Glutamatergic neuron (in vitro differentiated cells): ENCODE results near the gene ADGRD1. TPM values are rescaled to one million over a fixed set of nuclear protein-coding genes. Genes with fewer than 3 reads are reported as not detected.

Experiments
- DNase-seq: peaks from one replicate; pipeline ENCODE4 v3.0.0; 2022
- H3K27ac Mint-ChIP-seq: one replicate; pipeline ENCODE4 v1.8.0; 2020; ENCODE audit warnings: mild to moderate bottlenecking, mixed read lengths, inconsistent platforms; ENCODE audit not compliant: unreplicated experiment
- H3K27me3 Mint-ChIP-seq: one replicate; pipeline ENCODE4 v1.8.0; 2020; ENCODE audit warnings: mild to moderate bottlenecking, moderate library complexity, mixed read lengths, inconsistent platforms; ENCODE audit not compliant: unreplicated experiment
- H3K36me3 Mint-ChIP-seq: one replicate; pipeline ENCODE4 v1.8.0; 2020; ENCODE audit warnings: mild to moderate bottlenecking, mixed read lengths, inconsistent platforms; ENCODE audit not compliant: unreplicated experiment
- H3K4me1 Mint-ChIP-seq: one replicate; pipeline ENCODE4 v1.8.0; 2020; ENCODE audit warnings: mild to moderate bottlenecking, low read depth, mixed read lengths, inconsistent platforms; ENCODE audit not compliant: unreplicated experiment
- H3K4me3 Mint-ChIP-seq: one replicate; pipeline ENCODE4 v1.8.0; 2020; ENCODE audit warnings: mild to moderate bottlenecking, mixed read lengths, inconsistent platforms; ENCODE audit not compliant: unreplicated experiment
- H3K9me3 Mint-ChIP-seq: one replicate; pipeline ENCODE4 v1.8.0; 2020; ENCODE audit warnings: mild to moderate bottlenecking, moderate library complexity, mixed read lengths, inconsistent platforms; ENCODE audit not compliant: unreplicated experiment
- total RNA-seq: library from RNA; stranded (reverse); fragmentation: NEBNext Ultra II Directional; extraction: Animal tissue kit (Norgen Biotek cat#: 25700); gene quantifications from one replicate; pipeline ENCODE4 v1.2.1, GENCODE V29; 2021; ENCODE audit not compliant: unreplicated experiment
- TF ChIP-seq, protein P1 (sequence below): fragments of 200-600 bp; sonication (generic); IDR thresholded peaks from one replicate; pipeline ENCODE4 v1.5.0; 2021; ENCODE audit not compliant: partially characterized antibody, unreplicated experiment

ADGRD1 gene
- total RNA-seq, 1 donor from 2014 or later, result 0.96 TPM

DNA sequence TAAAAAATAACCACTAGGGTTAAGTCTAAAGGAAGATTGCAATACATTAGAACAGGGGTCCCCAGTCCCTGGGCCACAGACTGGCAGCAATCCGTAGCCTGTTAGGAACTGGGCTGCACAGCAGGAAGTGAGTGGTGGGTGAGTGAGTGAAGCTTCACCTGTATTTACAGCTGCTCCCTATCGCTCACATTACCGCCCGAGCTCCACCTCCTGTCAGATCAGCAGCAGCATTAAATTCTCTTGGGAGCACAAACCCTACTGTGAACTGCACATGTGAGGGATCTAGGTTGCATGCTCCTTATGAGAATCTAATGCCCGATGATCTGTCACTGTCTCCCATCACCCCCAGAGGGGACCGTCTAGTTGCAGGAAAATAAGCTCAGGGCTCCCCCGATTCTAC lies 15.5 kb downstream of the ADGRD1 start:
- DNase-seq, result no peak

DNA sequence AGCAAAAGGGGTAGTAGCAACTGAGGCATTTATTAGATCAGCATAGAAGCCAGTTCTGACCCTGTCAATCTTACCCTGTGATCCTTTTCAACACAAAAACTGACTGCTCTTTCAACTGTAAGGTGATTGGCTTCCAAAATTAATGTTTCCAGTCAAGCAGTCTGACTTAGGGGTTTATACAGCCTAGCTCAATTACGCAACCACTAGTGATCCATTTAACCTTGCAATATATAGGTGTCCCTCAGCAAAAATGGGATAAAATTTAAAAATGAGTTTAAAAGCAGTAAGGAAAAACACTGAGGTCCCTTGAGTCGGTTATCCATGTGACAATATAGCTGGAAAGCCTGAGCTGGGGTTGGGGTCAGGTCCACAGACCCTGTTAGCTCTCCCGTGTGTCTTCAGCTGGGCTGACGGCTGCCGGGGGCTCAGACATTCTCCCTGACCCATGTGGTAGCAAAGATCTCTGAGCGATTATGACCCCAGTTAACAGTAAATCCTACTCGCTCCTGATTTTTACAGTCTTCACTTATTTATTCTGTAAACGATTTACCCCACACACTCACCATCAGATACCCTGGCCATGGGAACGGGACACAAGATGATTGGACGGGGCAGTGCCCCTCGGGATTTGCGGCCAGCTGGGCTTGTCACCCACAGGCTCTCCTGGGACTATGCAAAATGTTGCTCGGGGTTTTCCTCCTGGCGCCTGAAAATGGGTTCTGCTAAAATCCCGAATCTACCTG lies 16.6 kb downstream of the ADGRD1 start:
- H3K9me3 Mint-ChIP-seq, result peaks cover 3% of the 10 kb centered on the region
- H3K36me3 Mint-ChIP-seq, result no peaks in the 10 kb centered on the region
- no peak for DNase-seq
- peaks cover 6% of the 10 kb centered on the region for H3K4me1 Mint-ChIP-seq
- H3K4me3 Mint-ChIP-seq, result no peak overlapping the region
- no peaks in the 10 kb centered on the region for H3K27me3 Mint-ChIP-seq
- TF ChIP-seq, protein P1, sequence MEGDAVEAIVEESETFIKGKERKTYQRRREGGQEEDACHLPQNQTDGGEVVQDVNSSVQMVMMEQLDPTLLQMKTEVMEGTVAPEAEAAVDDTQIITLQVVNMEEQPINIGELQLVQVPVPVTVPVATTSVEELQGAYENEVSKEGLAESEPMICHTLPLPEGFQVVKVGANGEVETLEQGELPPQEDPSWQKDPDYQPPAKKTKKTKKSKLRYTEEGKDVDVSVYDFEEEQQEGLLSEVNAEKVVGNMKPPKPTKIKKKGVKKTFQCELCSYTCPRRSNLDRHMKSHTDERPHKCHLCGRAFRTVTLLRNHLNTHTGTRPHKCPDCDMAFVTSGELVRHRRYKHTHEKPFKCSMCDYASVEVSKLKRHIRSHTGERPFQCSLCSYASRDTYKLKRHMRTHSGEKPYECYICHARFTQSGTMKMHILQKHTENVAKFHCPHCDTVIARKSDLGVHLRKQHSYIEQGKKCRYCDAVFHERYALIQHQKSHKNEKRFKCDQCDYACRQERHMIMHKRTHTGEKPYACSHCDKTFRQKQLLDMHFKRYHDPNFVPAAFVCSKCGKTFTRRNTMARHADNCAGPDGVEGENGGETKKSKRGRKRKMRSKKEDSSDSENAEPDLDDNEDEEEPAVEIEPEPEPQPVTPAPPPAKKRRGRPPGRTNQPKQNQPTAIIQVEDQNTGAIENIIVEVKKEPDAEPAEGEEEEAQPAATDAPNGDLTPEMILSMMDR, result no peak
- no peak overlapping the region for H3K27ac Mint-ChIP-seq

More for the DNA sequence above, 15.5 kb downstream of the ADGRD1 start:
- TF ChIP-seq, protein P1, result no peak
- Mint-ChIP-seq H3K4me1 (peaks cover 7% of the 10 kb centered on the region), H3K4me3 (no peak overlapping the region), H3K27me3 (no peaks in the 10 kb centered on the region), H3K36me3 (no peaks in the 10 kb centered on the region), H3K9me3 (peaks cover 3% of the 10 kb centered on the region), H3K27ac (no peak overlapping the region)

DNA sequence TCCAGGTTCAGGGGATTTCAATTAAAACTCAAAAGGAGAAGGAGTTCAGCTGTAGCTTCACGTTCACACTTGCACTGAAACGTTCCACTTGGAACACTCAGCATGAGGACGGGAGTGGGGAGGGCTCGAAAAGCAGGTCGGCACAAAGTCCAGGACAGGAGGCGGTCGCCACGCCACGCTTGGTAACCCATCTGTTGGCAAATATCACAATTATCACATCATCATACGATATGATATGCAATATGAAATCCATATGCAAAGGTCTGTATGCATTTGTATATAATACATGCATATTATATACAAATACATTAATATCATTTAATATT lies 17.2 kb downstream of the ADGRD1 start:
- H3K9me3 Mint-ChIP-seq, result peaks cover 3% of the 10 kb centered on the region
- no peak for DNase-seq
- H3K4me1 Mint-ChIP-seq, result peaks cover 3% of the 10 kb centered on the region
- TF ChIP-seq, protein P1, result no peak
- H3K27ac Mint-ChIP-seq, result no peak overlapping the region
- H3K36me3 Mint-ChIP-seq, result no peaks in the 10 kb centered on the region
- H3K4me3 Mint-ChIP-seq, result no peak overlapping the region
- no peaks in the 10 kb centered on the region for H3K27me3 Mint-ChIP-seq

DNA sequence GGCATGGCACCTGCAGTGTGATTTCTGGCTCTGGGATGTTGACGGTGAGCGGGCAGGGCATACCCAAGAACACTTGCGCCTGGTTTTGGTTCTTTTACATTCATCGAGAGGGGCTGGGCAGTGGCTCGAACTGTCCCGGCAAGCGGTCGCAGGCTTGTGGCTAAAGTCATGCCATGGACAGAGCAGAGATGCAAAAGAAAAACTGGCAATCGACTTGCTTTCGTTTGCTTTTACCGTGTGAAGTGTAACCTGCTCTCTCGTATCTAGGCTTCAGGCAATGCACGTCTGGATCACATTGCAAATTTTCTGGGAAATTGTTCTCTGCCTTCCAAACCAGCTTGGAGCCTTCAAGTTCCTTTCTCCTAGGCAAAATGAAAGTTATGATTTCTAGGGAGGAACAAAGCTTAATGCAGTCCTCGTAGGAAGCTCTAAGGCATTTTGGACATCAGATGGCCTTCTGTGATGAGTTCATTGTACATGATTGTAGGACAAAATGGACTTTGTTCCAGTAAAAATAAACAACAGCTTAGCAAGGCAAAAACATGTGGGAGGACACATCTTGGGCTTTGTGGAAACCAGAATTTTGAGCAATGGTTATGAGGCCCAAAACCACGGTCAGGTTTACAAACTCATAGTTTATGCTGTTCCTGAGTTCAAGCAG lies 18.3 kb downstream of the ADGRD1 start:
- H3K9me3 Mint-ChIP-seq, result peaks cover 3% of the 10 kb centered on the region
- TF ChIP-seq, protein P1, result no peak
- no peak for DNase-seq
- H3K4me3 Mint-ChIP-seq, result no peak overlapping the region
- no peak overlapping the region for H3K27ac Mint-ChIP-seq
- no peaks in the 10 kb centered on the region for H3K27me3 Mint-ChIP-seq
- peaks cover 2% of the 10 kb centered on the region for H3K4me1 Mint-ChIP-seq
- no peaks in the 10 kb centered on the region for H3K36me3 Mint-ChIP-seq

DNA sequence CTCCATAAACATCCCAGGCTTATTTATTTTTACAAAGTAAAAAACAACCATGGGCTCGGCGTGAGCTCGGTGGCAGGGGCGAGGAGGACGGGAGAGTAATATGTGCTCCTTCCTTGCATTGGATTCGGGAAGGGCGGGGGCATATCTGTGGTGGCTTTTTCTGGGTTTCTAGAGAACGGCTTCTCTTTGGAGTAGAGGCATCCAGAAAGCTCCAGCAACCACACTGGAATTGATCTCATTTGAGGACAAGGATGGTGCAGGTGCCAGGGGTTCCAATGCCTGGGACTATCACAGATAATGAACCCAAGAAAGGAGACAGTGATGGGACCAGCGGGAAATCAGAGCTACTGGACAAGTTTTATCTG lies 18.9 kb downstream of the ADGRD1 start:
- no peak for DNase-seq
- Mint-ChIP-seq H3K27ac (no peak overlapping the region), H3K4me3 (no peak overlapping the region), H3K27me3 (no peaks in the 10 kb centered on the region), H3K9me3 (peaks cover 3% of the 10 kb centered on the region), H3K36me3 (no peaks in the 10 kb centered on the region), H3K4me1 (peaks cover 2% of the 10 kb centered on the region)
- TF ChIP-seq, protein P1, result no peak
